ENCODE data around the gene KLK1. TPM values are rescaled to one million over a fixed set of nuclear protein-coding genes. Genes with fewer than 3 reads are reported as not detected.
"Not testable (repeated sequence)": the region's sequence is repeated elsewhere in the genome, so short reads cannot be mapped to it uniquely, and the experiment has no call there.

Gene KLK1
- total RNA-seq, 4 donors from 2014 or later, result not detected

DNA sequence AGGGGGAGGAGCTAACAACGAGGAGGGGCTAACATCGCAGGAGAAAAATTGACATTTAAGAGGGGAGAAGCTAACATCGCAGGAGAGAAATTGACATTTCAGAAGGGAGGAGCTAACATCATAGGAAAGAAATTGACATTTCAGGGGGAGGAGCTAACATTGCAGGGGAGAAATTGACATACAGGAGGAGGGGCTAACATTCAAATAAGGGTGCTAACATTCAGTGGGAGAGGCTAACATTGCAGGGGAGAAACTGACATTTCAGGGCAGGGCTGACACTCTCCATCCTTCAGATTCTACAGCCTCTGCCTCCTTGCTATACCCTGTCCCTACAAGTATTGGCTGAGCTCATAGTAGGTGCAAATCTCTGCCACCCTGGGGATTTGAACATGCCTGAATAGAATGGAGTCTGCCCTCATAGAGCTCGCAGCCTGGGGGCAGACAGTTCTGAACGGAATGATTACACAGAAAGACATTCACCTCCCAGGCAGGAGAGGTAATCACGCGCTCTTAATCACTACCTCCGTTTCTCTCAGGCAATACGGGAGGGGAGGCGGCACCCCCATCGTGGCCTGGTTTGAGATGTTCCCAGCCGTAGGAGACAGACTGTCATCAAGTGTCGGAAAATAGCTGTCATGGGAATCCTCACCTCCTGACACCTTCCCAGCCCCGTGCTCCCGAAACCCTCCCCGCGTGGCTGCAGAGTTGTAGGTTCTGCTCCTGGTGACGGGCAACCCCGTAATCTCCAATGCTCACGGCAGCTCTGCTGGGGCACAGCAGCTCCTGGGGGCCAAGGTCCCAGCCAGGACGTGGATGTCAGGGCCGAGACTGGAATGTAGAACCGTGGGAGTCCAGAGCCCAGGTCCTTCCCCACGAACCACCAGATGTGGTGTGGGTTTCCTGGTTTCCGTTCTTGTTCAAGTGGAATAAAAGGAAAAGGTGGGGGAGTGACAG is 43.8 kb downstream of the KLK1 start:
- H3K36me3 ChIP-seq, result no peaks in the 10 kb centered on the region
- H3K27me3 ChIP-seq, result peaks cover 0 to 86% (median 8%) of the 10 kb centered on the region in 4 donors
- no peak overlapping the region for H3K27ac ChIP-seq
- intact Hi-C loops (cut with DNase I), result loop anchor here (5.0 kb wide), 2 partner anchors 177 to 412 kb away; partner anchors contain the start of gene NAPSA
- DNase-seq, result no peak
- WGBS, 2 donors, result 44 to 49% methylated on average over 13 to 14 of the region's 25 CpGs
- no peak overlapping the region for H3K4me3 ChIP-seq
- TF ChIP-seq, protein P1, sequence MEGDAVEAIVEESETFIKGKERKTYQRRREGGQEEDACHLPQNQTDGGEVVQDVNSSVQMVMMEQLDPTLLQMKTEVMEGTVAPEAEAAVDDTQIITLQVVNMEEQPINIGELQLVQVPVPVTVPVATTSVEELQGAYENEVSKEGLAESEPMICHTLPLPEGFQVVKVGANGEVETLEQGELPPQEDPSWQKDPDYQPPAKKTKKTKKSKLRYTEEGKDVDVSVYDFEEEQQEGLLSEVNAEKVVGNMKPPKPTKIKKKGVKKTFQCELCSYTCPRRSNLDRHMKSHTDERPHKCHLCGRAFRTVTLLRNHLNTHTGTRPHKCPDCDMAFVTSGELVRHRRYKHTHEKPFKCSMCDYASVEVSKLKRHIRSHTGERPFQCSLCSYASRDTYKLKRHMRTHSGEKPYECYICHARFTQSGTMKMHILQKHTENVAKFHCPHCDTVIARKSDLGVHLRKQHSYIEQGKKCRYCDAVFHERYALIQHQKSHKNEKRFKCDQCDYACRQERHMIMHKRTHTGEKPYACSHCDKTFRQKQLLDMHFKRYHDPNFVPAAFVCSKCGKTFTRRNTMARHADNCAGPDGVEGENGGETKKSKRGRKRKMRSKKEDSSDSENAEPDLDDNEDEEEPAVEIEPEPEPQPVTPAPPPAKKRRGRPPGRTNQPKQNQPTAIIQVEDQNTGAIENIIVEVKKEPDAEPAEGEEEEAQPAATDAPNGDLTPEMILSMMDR (IDR thresholded peaks at IDR 0.05), result no peak
- no peak for TF ChIP-seq POLR2A (IDR thresholded peaks at IDR 0.05)
- peaks cover 0 to 9% (median 0%) of the 10 kb centered on the region in 3 donors for H3K4me1 ChIP-seq
- peaks cover 0 to 8% (median 8%) of the 10 kb centered on the region in 3 donors for H3K9me3 ChIP-seq

DNA sequence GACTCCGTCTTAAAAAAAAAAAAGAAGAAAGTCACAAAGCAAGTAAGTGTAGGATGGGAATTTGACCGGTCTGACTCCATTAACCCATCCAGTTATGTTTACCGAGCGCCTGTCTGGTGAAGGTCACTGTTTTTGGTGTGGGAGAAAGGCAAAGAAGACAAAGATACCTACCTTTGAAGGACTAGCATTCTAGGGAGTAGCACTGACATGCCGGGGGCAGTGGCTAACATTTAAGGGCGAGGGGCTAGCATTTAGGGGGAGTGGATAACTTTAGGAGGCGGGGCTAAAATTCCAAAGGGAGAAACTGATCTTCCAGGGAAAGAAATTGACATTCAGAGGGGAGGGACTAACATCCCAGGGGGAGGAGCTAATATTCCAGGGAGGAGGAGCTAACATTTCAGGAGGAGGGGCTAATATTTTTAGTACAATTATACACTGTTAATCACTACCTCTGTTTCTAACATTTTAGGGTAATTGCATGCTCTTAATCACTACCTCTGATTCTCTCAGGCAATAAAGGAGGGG is 44.6 kb downstream of the KLK1 start:
- Histone ChIP-seq H3K9me3 (peaks cover 0 to 8% (median 8%) of the 10 kb centered on the region in 3 donors), H3K27ac (no peak overlapping the region), H3K4me3 (no peak overlapping the region), H3K27me3 (peaks cover 0 to 92% (median 8%) of the 10 kb centered on the region in 4 donors), H3K36me3 (no peaks in the 10 kb centered on the region), H3K4me1 (peaks cover 0 to 9% (median 0%) of the 10 kb centered on the region in 3 donors)
- 52 to 60% methylated on average over 7 of the region's 7 CpGs for WGBS, 2 donors
- TF ChIP-seq POLR2A (IDR thresholded peaks at IDR 0.05), result no peak
- TF ChIP-seq, protein P1 (IDR thresholded peaks at IDR 0.05), result no peak
- DNase-seq, result no peak
- intact Hi-C loops (cut with DNase I), result no loop called here

DNA sequence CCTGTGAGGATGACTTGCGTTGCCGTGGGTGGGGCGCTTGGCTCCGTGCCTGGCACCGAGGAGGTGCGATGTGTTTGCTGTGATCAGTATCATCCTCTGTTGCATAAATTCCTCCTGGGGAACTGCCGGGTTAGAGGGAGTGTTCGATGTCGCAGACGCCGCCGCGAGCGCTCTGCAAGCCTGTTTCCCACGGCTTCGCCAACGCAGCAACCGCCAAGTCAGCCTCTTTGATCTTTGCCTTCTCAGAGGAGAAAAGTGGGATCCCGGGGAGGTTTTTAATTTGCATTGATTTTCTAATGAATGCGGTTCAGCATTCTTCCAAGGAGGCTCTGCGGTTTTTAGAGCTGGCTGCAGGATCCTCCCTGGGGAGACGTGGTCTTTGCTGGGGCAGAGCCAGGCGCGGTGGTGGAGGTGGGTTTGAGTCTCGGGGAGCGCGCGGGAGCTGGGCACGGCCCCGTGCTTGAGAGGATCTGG is 45.7 kb downstream of the KLK1 start:
- TF ChIP-seq, protein P1 (IDR thresholded peaks at IDR 0.05), result no peak
- no peak for TF ChIP-seq POLR2A (IDR thresholded peaks at IDR 0.05)
- H3K4me3 ChIP-seq, result no peak overlapping the region
- 3 to 6% methylated on average over 14 to 18 of the region's 30 CpGs for WGBS, 2 donors
- H3K27ac ChIP-seq, result no peak overlapping the region
- H3K27me3 ChIP-seq, result peaks cover 0 to 97% (median 8%) of the 10 kb centered on the region in 4 donors
- peaks cover 0 to 8% (median 8%) of the 10 kb centered on the region in 3 donors for H3K9me3 ChIP-seq
- peaks cover 0 to 6% (median 0%) of the 10 kb centered on the region in 3 donors for H3K4me1 ChIP-seq
- H3K36me3 ChIP-seq, result no peaks in the 10 kb centered on the region
- intact Hi-C loops (cut with DNase I), result no loop called here
- no peak for DNase-seq

DNA sequence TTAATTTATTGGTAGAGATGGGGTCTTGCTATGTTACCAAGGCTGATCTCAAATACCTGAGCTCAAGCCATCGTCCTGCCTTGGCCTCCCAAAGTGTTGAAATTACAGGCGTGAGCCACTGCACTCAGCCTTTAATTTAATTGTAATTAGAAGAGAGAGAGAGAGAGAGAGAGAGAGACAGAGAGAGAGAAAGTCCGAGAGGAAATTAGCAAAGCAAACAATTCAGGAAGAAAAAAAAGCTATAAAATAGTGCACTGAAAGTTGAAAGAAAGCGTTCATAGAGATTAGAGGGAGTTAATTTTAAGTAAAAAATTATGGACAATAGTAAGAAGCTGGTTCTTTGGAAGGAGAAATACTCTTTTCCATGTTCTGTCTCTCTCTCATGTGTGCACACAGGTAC is 46.3 kb downstream of the KLK1 start:
- DNase-seq, result no peak
- H3K27me3 ChIP-seq, result peaks cover 0 to 98% (median 8%) of the 10 kb centered on the region in 4 donors
- H3K27ac ChIP-seq, result no peak overlapping the region
- no peaks in the 10 kb centered on the region for H3K36me3 ChIP-seq
- intact Hi-C loops (cut with DNase I), result no loop called here
- H3K4me3 ChIP-seq, result no peak overlapping the region
- peaks cover 0 to 12% (median 8%) of the 10 kb centered on the region in 3 donors for H3K9me3 ChIP-seq
- 39 to 43% methylated on average over 4 of the region's 4 CpGs for WGBS, 2 donors
- peaks cover 0 to 6% (median 0%) of the 10 kb centered on the region in 3 donors for H3K4me1 ChIP-seq
- TF ChIP-seq, protein P1 (IDR thresholded peaks at IDR 0.05), result no peak
- no peak for TF ChIP-seq POLR2A (IDR thresholded peaks at IDR 0.05)

DNA sequence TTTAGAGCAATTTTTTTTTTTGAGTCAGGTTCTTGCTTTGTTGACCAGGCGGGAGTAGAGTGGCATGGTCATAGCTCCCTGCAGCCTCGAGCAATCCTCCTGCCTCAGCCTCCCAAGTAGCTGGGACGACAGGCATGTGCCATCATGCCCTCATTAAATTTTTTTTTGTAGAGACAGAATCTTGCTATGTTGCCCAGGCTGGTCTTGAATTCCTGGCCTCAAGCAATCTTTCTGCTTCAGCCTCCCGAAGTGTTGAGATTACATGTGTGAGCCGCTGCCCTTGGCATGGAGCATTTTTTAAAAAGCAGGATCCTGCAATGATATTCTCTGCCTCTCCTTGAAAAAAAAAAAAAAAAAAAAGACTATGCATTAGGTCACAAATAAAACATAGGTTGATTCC is 47.5 kb downstream of the KLK1 start:
- H3K36me3 ChIP-seq, result no peaks in the 10 kb centered on the region
- WGBS, 2 donors, result 64 to 81% methylated on average over 5 of the region's 5 CpGs
- H3K4me3 ChIP-seq, result no peak overlapping the region
- no peak for DNase-seq
- peaks cover 0 to 92% (median 8%) of the 10 kb centered on the region in 4 donors for H3K27me3 ChIP-seq
- no peak overlapping the region for H3K27ac ChIP-seq
- H3K9me3 ChIP-seq, result peaks cover 0 to 13% (median 8%) of the 10 kb centered on the region in 3 donors
- no peak for TF ChIP-seq POLR2A (IDR thresholded peaks at IDR 0.05)
- TF ChIP-seq, protein P1 (IDR thresholded peaks at IDR 0.05), result no peak
- intact Hi-C loops (cut with DNase I), result no loop called here
- H3K4me1 ChIP-seq, result peaks cover 0 to 6% (median 0%) of the 10 kb centered on the region in 3 donors

DNA sequence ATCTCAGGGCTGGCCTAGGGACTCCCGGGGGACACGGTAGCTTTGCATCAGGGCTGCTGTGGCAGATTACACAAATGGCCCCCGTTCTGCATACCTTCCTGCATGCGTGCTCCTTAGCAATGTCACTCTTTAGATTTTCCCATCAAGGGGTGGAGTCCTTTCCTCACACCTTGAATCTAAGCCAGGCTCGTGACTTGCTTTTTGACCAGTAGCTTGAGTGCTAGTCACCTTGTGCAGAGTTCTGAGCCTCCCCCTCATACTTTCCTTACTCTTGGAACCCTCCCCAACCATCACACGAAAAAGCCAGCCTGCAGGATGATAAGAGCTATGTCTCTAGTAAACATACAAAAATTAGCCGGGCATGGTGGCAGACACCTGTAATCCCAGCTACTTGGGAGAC is 50.1 kb downstream of the KLK1 start:
- H3K27ac ChIP-seq; H3K36me3 ChIP-seq; intact Hi-C loops (cut with DNase I); DNase-seq; H3K4me1 ChIP-seq; H3K4me3 ChIP-seq: not testable (repeated sequence)
- 21 to 57% methylated on average over 2 to 4 of the region's 7 CpGs for WGBS, 2 donors
- H3K9me3 ChIP-seq, result peaks cover 0 to 13% (median 8%) of the 10 kb centered on the region in 3 donors
- H3K27me3 ChIP-seq, result peaks cover 0 to 88% (median 0%) of the 10 kb centered on the region in 4 donors

DNA sequence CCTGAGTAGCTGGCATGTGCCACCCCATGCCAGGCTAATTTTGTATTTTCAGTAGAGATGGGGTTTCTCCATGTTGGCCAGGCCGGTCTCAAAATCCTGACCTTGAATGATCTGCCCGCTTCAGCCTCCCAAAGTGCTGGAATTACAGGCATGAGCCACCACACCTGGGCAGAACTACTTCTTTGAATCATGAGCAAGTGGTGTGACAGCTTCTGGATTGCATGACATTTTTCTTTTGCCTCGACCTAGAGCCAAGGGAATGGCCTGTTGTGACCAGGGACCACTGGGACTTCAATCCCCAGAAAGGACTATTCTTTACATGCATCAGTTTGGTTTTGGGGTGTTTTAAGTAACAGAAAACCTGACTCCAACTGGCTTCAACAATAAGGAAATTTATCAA is 50.7 kb downstream of the KLK1 start:
- Histone ChIP-seq H3K9me3 (peaks cover 0 to 13% (median 8%) of the 10 kb centered on the region in 3 donors), H3K27me3 (peaks cover 0 to 85% (median 0%) of the 10 kb centered on the region in 4 donors)
- DNase-seq; intact Hi-C loops (cut with DNase I); H3K4me3 ChIP-seq; H3K27ac ChIP-seq; H3K4me1 ChIP-seq; H3K36me3 ChIP-seq: not testable (repeated sequence)
- 61% methylated on average over 3 of the region's 3 CpGs; no CpG with 5 or more reads in 1 of the 2 donors for WGBS, 2 donors

Data from esophagus squamous epithelium (tissue), 5 donors.